Natural killer cell (primary cell): ENCODE measurements around the gene ARID4B. TPM values are rescaled to one million over a fixed set of nuclear protein-coding genes. Genes with fewer than 3 reads are reported as not detected.
"Not testable (repeated sequence)": the region's sequence is repeated elsewhere in the genome, so short reads cannot be mapped to it uniquely, and the experiment has no call there.

Experiments
- ATAC-seq, 3 donors: fragments of 150-1000 bp in 2 of 3; fragments of 200-7000 bp in 1 of 3; cut with Tn5 transposase; 1 replicate in 1 of 3; 2 replicates in 2 of 3; pipeline ENCODE4 v1.10.0; 2021; ENCODE audit warnings: mild to moderate bottlenecking in 2 of 3, moderate library complexity in 2 of 3
- DNase-seq, 2 donors: peaks; one replicate each; pipeline versions ENCODE4 v3.0.0 to v3.0.0-alpha.2; 2013 to 2021; ENCODE audit warnings: mixed read lengths in 1 of 2
- H3K27ac ChIP-seq: one replicate; pipeline ENCODE4 v1.5.1; 2013; ENCODE audit warnings: mild to moderate bottlenecking, low read length
- H3K27me3 ChIP-seq: one replicate; pipeline ENCODE4 v1.6.1; 2013; ENCODE audit warnings: low read length; ENCODE audit not compliant: control insufficient read depth, insufficient read depth
- H3K36me3 ChIP-seq: one replicate; pipeline ENCODE4 v1.6.1; 2013; ENCODE audit warnings: low read length; ENCODE audit not compliant: control insufficient read depth, insufficient read depth
- H3K4me1 ChIP-seq: one replicate; pipeline ENCODE4 v1.6.1; 2013; ENCODE audit warnings: low read length; ENCODE audit not compliant: control insufficient read depth, insufficient read depth
- H3K4me3 ChIP-seq: one replicate; pipeline ENCODE4 v1.5.1; 2013; ENCODE audit warnings: low read length
- H3K9me3 ChIP-seq: one replicate; pipeline ENCODE4 v1.6.1; 2013; ENCODE audit warnings: low read length; ENCODE audit not compliant: control insufficient read depth, insufficient read depth
- H3K27ac Mint-ChIP-seq, 2 donors: one replicate each; pipeline ENCODE4 v1.8.0; 2022; ENCODE audit warnings: mild to moderate bottlenecking in 2 of 2, mixed read lengths in 2 of 2, moderate library complexity in 1 of 2
- H3K27me3 Mint-ChIP-seq, 2 donors: one replicate each; pipeline ENCODE4 v1.8.0; 2022; ENCODE audit warnings: low read depth in 2 of 2, mixed read lengths in 2 of 2
- H3K36me3 Mint-ChIP-seq: one replicate; pipeline ENCODE4 v1.8.0; 2022; ENCODE audit warnings: mixed read lengths
- H3K4me1 Mint-ChIP-seq, 2 donors: one replicate each; pipeline ENCODE4 v1.8.0; 2022; ENCODE audit warnings: mixed read lengths in 2 of 2
- H3K4me3 Mint-ChIP-seq: one replicate; pipeline ENCODE4 v1.8.0; 2022; ENCODE audit warnings: mild to moderate bottlenecking, moderate library complexity, mixed read lengths
- H3K9me3 Mint-ChIP-seq, 2 donors: one replicate each; pipeline ENCODE4 v1.8.0; 2022; ENCODE audit warnings: mixed read lengths in 2 of 2
- WGBS: methylation state at CpG from one replicate; pipeline ENCODE4 v1.1.7; 2013; ENCODE audit warnings: missing lambda C conversion rate; ENCODE audit not compliant: insufficient coverage; 5-methylcytosine and 5-hydroxymethylcytosine counted together
- intact Hi-C: fragments of 100-400 bp; cut with micrococcal nuclease; formaldehyde crosslinking; loops from one replicate; pipeline ENCODE4 v1.14.2; 2022
- total RNA-seq, 4 donors: library from RNA; stranded (reverse); fragments of 120-200 nt in 1 of 4; gene quantifications; one replicate each; pipeline versions ENCODE4 v1.2.3 to v1.2.4, GENCODE V29; 2013 to 2022
- TF ChIP-seq, protein P1 (sequence below): fragments of 200-600 bp; IDR thresholded peaks from one replicate; pipeline ENCODE4 v1.8.0; 2022; ENCODE audit warnings: antibody characterized with exemption

The ARID4B gene
- total RNA-seq, 3 donors from 2014 or later (not counting 1 experiment from before 2014, with no cell fraction given) = 161 to 189 (median 178) TPM

- Mint-ChIP-seq H3K9me3 (no peaks in the 10 kb centered on the region), H3K27me3 (no peaks in the 10 kb centered on the region), H3K4me3 (no peak overlapping the region), H3K4me1 (peaks cover 0 to 5% of the 10 kb centered on the region in 2 donors), H3K36me3 (no peaks in the 10 kb centered on the region), H3K27ac (no peak overlapping the region)
- Histone ChIP-seq H3K27me3 (no peaks in the 10 kb centered on the region), H3K36me3 (peaks cover 46% of the 10 kb centered on the region), H3K27ac (no peak overlapping the region), H3K4me1 (no peaks in the 10 kb centered on the region), H3K9me3 (no peaks in the 10 kb centered on the region), H3K4me3 (no peak overlapping the region)
- ATAC-seq (peak in 1 of 3 donors; percentile 24), DNase-seq (no peak)
- TF ChIP-seq, protein P1, sequence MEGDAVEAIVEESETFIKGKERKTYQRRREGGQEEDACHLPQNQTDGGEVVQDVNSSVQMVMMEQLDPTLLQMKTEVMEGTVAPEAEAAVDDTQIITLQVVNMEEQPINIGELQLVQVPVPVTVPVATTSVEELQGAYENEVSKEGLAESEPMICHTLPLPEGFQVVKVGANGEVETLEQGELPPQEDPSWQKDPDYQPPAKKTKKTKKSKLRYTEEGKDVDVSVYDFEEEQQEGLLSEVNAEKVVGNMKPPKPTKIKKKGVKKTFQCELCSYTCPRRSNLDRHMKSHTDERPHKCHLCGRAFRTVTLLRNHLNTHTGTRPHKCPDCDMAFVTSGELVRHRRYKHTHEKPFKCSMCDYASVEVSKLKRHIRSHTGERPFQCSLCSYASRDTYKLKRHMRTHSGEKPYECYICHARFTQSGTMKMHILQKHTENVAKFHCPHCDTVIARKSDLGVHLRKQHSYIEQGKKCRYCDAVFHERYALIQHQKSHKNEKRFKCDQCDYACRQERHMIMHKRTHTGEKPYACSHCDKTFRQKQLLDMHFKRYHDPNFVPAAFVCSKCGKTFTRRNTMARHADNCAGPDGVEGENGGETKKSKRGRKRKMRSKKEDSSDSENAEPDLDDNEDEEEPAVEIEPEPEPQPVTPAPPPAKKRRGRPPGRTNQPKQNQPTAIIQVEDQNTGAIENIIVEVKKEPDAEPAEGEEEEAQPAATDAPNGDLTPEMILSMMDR = no peak
- intact Hi-C loops = no loop called here
- WGBS = 100% methylated on average over 1 of the region's 1 CpG
These were observed 112.5 kb downstream of the ARID4B start for GRCh38 chr1:235215453-235215852.

GRCh38 chr1:235214962-235215361, 113.0 kb downstream of the ARID4B start:
- H3K36me3 Mint-ChIP-seq, H3K27me3 Mint-ChIP-seq, H3K4me3 Mint-ChIP-seq, H3K27me3 ChIP-seq, intact Hi-C loops, H3K27ac ChIP-seq, H3K27ac Mint-ChIP-seq, H3K4me1 ChIP-seq, H3K9me3 Mint-ChIP-seq, DNase-seq, H3K4me1 Mint-ChIP-seq, ATAC-seq, H3K4me3 ChIP-seq, H3K9me3 ChIP-seq: not testable (repeated sequence)
- peaks cover 47% of the 10 kb centered on the region for H3K36me3 ChIP-seq
- WGBS = 95% methylated on average over 2 of the region's 2 CpGs

GRCh38 chr1:235213752-235214151, 114.2 kb downstream of the ARID4B start:
- no peak for DNase-seq
- no peaks in the 10 kb centered on the region for H3K27me3 Mint-ChIP-seq
- ATAC-seq = no peak
- peaks cover 0 to 5% of the 10 kb centered on the region in 2 donors for H3K4me1 Mint-ChIP-seq
- H3K27me3 ChIP-seq = no peaks in the 10 kb centered on the region
- H3K9me3 ChIP-seq = no peaks in the 10 kb centered on the region
- TF ChIP-seq, protein P1 = no peak
- no peaks in the 10 kb centered on the region for H3K4me1 ChIP-seq
- H3K27ac ChIP-seq = no peak overlapping the region
- intact Hi-C loops = no loop called here
- H3K36me3 Mint-ChIP-seq = no peaks in the 10 kb centered on the region
- 97% methylated on average over 4 of the region's 6 CpGs for WGBS
- H3K4me3 Mint-ChIP-seq = no peak overlapping the region
- peaks cover 46% of the 10 kb centered on the region for H3K36me3 ChIP-seq
- no peaks in the 10 kb centered on the region for H3K9me3 Mint-ChIP-seq
- H3K27ac Mint-ChIP-seq = peak overlapping the region; percentile 5 to 6
- no peak overlapping the region for H3K4me3 ChIP-seq

- ATAC-seq = no peak
- Histone ChIP-seq H3K4me1 (no peaks in the 10 kb centered on the region), H3K27me3 (no peaks in the 10 kb centered on the region), H3K27ac (no peak overlapping the region), H3K36me3 (peaks cover 51% of the 10 kb centered on the region), H3K9me3 (no peaks in the 10 kb centered on the region), H3K4me3 (no peak overlapping the region)
- no peaks in the 10 kb centered on the region for H3K36me3 Mint-ChIP-seq
- WGBS = 97% methylated on average over 2 of the region's 3 CpGs
- peak overlapping the region in 1 of 2 donors; percentile 53 for H3K27ac Mint-ChIP-seq
- no peaks in the 10 kb centered on the region for H3K27me3 Mint-ChIP-seq
- intact Hi-C loops = no loop called here
- DNase-seq = no peak
- no peaks in the 10 kb centered on the region for H3K9me3 Mint-ChIP-seq
- H3K4me1 Mint-ChIP-seq = peaks cover 7 to 15% of the 10 kb centered on the region in 2 donors
- H3K4me3 Mint-ChIP-seq = no peak overlapping the region
- TF ChIP-seq, protein P1 = no peak
These were observed 116.5 kb downstream of the ARID4B start for GRCh38 chr1:235211517-235211916.
